T-helper 22 cell (primary cell): Measurements from ENCODE around the gene FSD1.
"Not testable (repeated sequence)": the region's sequence is repeated elsewhere in the genome, so short reads cannot be mapped to it uniquely, and the experiment has no call there.

ENCODE experiments used
- DNase-seq: peaks from one replicate; pipeline ENCODE4 v3.0.0-alpha.2; 2020; ENCODE audit warnings: low read depth

The FSD1 gene

DNA sequence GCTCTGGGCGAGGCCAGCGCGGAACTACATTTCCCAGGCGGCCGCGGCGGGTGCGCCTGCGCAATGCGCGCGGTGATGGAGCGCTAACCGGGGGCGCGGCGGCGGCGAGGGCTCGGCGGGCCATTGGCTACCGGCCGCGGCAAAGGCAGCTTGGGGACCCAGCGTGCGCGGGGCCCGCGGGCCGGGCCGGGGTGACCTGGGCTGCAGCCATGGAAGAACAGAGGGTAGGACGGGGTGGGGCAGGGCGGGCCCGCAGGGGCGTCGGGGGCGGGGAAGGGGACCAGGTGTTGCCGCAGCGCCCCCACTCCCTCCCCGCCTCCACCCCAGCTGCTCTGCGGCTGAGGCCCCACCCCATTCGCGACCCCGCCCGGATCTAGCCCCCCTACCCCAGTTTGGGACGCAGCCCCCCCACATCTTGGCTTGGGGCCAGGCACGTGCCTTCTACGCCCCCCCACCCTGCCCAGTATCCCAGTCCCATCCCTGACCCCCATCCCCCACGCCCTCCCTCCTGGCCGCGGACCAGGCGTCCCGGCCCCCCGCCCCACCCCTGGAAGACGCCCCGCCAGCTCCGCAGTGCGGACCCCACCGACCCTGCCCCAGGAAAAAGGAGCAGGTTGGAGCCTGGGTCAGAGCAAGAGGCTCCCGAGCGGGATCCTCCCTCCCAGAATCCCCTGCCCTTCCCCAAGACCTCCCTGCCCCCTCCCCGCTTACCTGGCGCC lies at the start of gene FSD1:
Gene FSD1 (plus strand): TSS at position 61 of the 719 bp plus-strand sequence. CDS start 149 bp downstream, at position 210.
- no peak for DNase-seq

GRCh38 chr19:4256563-4256962 lies 47.8 kb upstream of the FSD1 start:
- no peak for DNase-seq

- no peak for DNase-seq
Measured at GRCh38 chr19:4257025-4257424, 47.4 kb upstream of the FSD1 start.

GRCh38 chr19:4258181-4258580 lies 46.2 kb upstream of the FSD1 start:
- no peak for DNase-seq

- no peak for DNase-seq
Measured at GRCh38 chr19:4260613-4261191, 43.7 kb upstream of the FSD1 start.

DNA sequence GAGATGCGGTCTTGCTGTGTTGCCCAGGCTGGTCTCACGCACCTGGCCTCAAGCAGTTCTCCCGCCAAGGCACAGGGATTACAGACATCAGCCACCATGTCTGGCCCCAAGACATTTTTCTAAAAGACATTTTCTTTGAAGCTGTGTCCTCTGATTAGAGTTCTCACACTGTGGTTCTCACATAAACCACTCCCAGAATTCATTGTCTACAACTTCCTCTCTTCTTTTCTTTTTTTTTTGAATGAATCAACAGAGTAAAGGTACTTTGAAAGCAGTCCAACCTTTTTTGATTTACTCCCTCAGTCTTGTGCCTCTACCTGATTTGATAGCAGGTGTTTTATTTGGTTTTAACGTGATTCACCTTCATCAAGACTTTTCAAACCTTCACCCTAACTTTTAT lies 39.6 kb upstream of the FSD1 start:
- no peak for DNase-seq

DNA sequence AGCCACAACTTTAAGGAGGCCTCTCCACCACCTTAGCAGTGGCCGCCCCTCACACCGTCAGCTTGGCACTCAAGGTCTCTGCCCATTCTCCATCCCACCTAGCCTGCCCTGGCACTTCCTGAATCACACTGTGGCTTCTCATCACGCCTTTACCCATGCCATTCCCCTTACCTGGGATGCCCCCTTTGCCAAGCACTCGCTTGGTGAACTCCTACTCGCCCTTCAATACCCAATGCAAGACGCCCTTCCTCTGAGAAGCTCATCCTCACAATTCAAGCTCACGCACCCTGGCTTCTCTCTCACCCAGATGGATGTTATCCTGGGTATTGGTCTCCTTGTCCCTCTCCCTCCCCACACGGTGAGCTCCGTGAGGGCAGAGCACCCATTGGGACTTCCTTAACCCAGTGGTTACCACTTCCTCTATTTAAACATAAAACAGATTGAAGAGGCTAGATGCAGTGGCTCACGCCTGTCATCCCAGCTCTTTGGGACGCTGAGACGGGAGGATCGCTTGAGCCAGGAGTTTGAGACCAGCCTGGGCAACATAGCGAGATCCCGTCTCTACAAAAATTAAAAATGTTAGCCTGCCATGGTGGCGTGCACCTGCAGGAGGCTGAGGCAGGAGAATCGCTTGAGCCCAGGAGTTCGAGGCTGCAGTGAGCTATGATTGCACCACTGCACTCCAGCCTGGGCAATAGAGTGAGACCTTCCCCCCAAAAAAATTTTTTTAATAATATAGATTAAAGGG lies 38.0 kb upstream of the FSD1 start:
- no peak for DNase-seq

- no peak for DNase-seq
Measured at GRCh38 chr19:4267101-4267900, 37.1 kb upstream of the FSD1 start.

GRCh38 chr19:4267901-4268815 lies 36.2 kb upstream of the FSD1 start:
- DNase-seq: no peak

DNA sequence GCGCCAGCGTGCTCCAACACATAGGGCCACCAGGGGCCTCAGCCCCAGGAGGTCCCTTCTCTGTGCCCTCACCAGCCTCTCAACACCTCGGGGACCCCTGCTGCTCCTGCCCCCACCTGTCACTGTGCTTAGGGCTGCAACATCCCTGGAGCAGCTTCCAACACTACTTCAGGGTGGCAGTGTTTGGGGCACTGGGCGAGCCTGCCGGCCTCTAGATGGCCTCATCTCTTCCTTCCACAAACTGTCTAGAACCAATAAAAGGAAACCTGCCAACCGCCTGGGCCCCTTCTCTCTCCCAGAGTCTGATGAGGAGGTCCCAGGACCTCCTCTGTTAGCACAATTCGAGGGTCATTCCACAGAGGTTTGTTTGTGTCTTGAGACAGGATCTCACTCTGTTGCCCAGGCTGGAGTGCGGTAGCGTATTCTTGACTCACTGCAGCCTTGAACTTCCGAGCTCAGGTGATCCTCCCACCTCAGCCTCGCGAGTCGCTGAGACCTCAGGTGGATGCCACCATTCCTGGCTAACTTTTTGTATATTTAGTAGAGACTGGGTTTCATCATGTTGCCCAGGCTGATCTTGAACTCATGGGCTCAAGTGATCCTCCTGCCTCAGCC lies 35.5 kb upstream of the FSD1 start:
- DNase-seq: no peak

- no peak for DNase-seq
Measured at GRCh38 chr19:4272894-4273293, 31.5 kb upstream of the FSD1 start.

DNA sequence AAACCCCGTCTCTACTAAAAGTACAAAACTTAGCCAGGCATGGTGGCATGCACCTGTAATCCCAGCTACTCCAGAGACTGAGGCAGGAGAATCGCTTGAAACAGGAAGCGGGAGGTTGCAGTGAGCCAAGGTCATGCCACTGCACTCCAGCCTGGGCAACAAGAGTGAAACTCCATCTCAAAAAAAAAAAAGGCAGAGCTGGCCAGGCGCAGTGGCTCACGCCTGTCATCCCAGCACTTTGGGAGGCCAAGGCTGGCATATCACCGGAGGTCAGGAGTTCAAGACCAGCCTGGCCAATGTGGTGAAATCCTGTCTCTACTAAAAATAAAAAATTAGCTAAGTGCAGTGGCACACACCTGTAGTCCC lies 30.1 kb upstream of the FSD1 start:
- not testable (repeated sequence) for DNase-seq

GRCh38 chr19:4277191-4277696 lies 27.2 kb upstream of the FSD1 start:
- DNase-seq: no peak

- no peak for DNase-seq
Measured at GRCh38 chr19:4278010-4278409, 26.4 kb upstream of the FSD1 start.

DNA sequence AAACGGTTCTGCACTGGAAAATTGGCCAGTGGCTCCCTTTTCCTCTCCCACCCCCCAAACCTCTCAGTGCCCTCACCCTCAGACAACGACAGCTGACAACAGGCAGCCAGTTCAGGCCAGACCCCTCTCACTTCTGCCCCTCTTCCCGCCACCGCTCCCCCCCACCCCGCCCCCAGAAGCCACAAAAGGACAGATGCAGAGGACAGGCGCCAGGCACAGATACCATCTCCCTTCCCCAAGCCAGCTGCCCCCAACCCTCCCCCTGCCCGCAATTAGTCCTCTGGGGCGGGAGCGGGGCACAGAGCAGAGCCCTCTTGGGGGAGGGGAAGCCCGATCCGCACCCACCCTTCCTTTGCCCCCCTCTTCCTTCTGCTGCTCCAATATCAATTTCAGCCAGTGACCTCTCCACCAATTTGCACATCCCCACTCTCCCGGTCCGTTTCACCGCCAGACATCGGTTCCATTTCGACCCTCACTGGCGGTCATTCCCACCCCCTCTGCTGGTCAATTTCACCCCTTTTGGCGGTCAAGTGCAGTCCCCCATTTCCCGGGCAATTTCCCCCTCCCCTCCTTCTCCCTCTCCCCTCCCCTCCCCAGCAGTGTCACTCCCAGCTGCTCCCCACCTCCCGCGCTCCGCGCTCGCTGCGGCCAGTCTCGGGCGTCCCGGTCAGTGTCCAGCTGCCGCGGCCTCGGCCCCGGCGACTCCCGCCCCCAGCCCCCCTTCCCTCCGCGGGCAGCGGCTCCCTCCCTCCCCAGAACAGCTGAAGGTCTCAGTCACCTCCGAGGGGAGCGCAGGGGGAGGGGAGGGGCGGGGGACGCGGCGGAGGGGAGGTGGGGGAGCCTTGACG lies 25.8 kb upstream of the FSD1 start, which contains the start of gene SHD:
Gene SHD (plus strand): TSS at position 848 of the 848 bp plus-strand sequence. CDS start 798 bp downstream, outside the sequence.
- no peak for DNase-seq

DNA sequence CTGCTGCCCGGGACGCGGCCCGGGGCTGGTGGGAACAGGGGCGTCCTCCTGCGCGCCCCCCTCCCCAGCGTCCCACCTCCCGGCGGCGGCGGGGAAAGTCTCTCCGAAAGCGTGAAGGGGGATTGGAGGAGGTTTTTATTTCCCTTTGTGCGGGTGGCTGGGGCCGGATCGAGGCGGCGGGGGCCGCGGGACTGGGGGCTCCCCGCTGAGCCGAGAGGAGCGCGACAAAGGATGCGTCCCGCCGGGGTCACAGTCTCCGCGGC lies 25.2 kb upstream of the FSD1 start:
- DNase-seq: no peak

DNA sequence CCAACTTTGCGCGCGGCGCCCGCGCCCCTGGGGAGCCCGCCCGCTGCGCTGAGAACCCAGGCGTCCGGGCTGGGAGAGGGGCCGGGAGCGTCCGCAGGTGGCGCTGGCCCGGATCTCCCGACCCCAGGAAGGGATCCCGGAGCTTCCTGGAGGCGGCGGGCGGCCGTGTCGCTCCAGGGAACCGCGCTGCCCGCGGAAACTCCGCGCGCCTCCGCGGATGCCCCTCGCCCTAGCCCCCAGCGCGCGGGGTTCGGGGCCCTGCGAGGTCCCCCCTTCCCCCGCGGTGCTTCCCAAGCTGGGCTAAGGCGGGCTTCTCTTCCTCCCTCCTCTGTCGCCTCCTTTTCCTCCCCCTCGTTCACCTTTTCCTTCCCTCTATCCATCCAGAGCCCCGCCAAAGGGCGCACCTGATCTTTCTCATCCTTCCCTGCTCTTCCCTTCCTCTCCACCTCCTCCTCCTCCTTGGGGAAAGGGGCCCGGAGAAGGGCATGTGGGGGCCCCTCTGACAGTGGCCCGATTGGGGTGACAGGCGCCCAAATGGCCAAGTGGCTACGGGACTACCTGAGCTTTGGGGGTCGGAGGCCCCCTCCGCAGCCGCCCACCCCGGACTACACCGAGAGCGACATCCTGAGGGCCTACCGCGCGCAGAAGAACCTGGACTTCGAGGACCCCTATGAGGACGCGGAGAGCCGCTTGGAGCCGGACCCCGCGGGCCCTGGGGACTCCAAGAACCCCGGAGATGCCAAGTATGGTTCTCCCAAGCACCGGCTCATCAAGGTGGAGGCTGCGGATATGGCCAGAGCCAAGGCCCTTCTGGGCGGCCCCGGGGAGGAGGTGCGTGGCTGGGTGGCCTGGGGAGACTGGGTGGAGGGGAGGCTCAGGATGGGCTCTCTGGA lies 24.6 kb upstream of the FSD1 start:
- no peak for DNase-seq

DNA sequence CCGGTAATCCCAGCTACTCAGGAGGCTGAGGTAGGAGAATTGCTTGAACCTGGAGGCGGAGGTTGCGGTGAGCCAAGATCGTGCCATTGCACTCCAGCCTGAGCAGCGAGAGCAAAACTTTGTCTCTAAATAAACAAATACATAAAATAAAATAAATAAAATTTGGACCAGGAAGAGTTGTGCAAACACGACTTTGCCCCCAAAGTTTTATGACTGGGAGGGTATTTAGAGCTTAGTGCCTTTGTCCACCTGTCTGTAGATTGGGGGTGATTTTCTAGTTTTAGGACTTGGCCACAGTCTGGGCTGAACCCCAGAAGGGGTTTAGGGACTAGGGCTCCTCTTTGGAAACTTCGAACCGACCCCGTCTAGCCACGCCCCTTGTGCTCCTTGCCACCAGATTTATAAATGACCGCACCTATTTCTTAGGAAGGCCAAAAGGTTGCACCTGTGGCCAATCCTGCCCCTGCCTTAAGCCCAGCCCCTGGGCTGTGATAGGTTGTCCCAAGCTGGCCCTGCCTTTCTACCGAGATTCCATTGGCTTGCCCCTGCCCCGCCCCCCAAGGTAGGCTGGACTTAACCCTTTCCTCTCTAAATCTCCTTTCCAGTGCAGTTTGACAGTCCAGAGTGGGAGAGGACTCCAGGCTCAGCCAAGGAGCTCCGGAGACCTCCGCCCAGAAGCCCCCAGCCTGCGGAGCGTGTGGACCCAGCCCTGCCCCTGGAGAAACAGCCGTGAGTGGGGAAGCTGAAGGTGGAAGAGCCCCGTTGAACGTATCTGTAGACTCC lies 20.0 kb upstream of the FSD1 start:
- DNase-seq: no peak
